Mesothelial cell of epicardium (in vitro differentiated cells): Measurements from ENCODE around the gene FAM89B. TPM values are rescaled to one million over a fixed set of nuclear protein-coding genes. Genes with fewer than 3 reads are reported as not detected.
A peak's percentile ranks its signal among the peaks of the same experiment; 100 is the strongest.

Experiments used
- DNase-seq, 2 experiments: peaks; one replicate each; pipeline ENCODE4 v3.0.0; 2021; ENCODE audit warnings: low spot score in 2 of 2; ENCODE audit not compliant: unreplicated experiment in 2 of 2
- H3K27ac Mint-ChIP-seq: 2 replicates; pipeline ENCODE4 v1.8.0; 2021; ENCODE audit warnings: mixed read lengths
- H3K27me3 Mint-ChIP-seq: 2 replicates; pipeline ENCODE4 v1.8.0; 2021; ENCODE audit warnings: low read depth, mixed read lengths
- H3K36me3 Mint-ChIP-seq: 2 replicates; pipeline ENCODE4 v1.8.0; 2021; ENCODE audit warnings: mixed read lengths
- H3K4me1 Mint-ChIP-seq: 2 replicates; pipeline ENCODE4 v1.8.0; 2021; ENCODE audit warnings: mixed read lengths
- H3K4me3 Mint-ChIP-seq: 2 replicates; pipeline ENCODE4 v1.8.0; 2021; ENCODE audit warnings: mild to moderate bottlenecking, moderate library complexity, mixed read lengths
- H3K9me3 Mint-ChIP-seq: 2 replicates; pipeline ENCODE4 v1.8.0; 2021; ENCODE audit warnings: mixed read lengths
- CTCF ChIP-seq: fragments of 200-600 bp; sonication (generic); IDR thresholded peaks from one replicate; pipeline ENCODE4 v1.5.0; 2021; ENCODE audit warnings: antibody characterized with exemption; ENCODE audit not compliant: unreplicated experiment
- total RNA-seq: library from RNA; stranded (reverse); gene quantifications from 3 replicates; pipeline ENCODE4 v1.2.1, GENCODE V29; 2021

FAM89B gene
- total RNA-seq, 1 donor from 2014 or later, result 57.6 TPM

GRCh38 chr11:65558002-65558929 lies 14.1 kb upstream of the FAM89B start, which contains the start of gene LTBP3:
Gene LTBP3 (minus strand): TSS chr11:65558359. CDS start chr11:65557959, 400 bp downstream.
- Mint-ChIP-seq H3K27ac (peak within 1 kb of the TSS; percentile 93), H3K9me3 (no peaks in the 10 kb centered on the region), H3K27me3 (no peaks in the 10 kb centered on the region), H3K36me3 (no peaks in the 10 kb centered on the region), H3K4me1 (peaks cover 64% of the 10 kb centered on the region), H3K4me3 (peak within 1 kb of the TSS; percentile 82)
- DNase-seq, result peak; percentile 56 to 82
- TF ChIP-seq CTCF, result no peak

- peak overlapping the region; percentile 65 for H3K4me3 Mint-ChIP-seq
- H3K27me3 Mint-ChIP-seq, result no peaks in the 10 kb centered on the region
- DNase-seq, result no peak
- peak overlapping the region; percentile 92 for H3K27ac Mint-ChIP-seq
- H3K9me3 Mint-ChIP-seq, result no peaks in the 10 kb centered on the region
- H3K4me1 Mint-ChIP-seq, result peaks cover 64% of the 10 kb centered on the region
- H3K36me3 Mint-ChIP-seq, result no peaks in the 10 kb centered on the region
- TF ChIP-seq CTCF, result no peak
Measured at GRCh38 chr11:65558930-65559509, 13.3 kb upstream of the FAM89B start.

GRCh38 chr11:65559535-65559934 lies 12.8 kb upstream of the FAM89B start:
- no peak for TF ChIP-seq CTCF
- Mint-ChIP-seq H3K4me3 (peak overlapping the region; percentile 65), H3K27ac (peak overlapping the region; percentile 92), H3K36me3 (no peaks in the 10 kb centered on the region), H3K9me3 (no peaks in the 10 kb centered on the region), H3K27me3 (no peaks in the 10 kb centered on the region), H3K4me1 (peaks cover 61% of the 10 kb centered on the region)
- DNase-seq, result no peak

DNA sequence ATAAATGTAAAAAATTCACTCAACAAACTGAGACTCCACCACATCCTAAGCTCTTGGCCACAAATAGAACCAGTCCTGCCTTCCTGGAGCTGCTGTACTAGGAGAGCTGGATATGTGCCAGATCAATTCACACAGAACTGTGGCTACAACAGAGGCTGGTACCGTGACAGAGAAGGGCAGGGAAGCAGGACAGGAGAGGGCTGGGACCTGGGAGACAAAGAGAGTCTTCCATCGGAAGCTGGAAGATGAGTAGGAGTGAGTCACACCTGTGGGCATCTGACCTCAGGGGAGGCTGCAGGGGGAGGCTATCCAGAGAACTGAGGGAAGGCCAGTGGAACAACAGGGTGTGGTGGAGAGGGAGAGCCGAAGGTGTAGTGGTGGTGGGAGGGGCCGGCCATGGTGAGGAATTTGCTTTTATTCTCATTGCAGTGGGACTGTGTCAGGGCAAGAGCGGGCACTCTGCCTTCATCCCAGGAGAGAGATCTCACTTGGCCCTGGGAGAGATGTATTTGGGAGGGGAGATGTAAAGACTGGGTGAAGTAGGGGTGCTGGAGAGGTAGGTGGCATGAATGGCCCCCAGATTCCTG lies 12.3 kb upstream of the FAM89B start:
- peak overlapping the region; percentile 92 for H3K27ac Mint-ChIP-seq
- DNase-seq, result no peak
- no peaks in the 10 kb centered on the region for H3K27me3 Mint-ChIP-seq
- H3K36me3 Mint-ChIP-seq, result no peaks in the 10 kb centered on the region
- no peak for TF ChIP-seq CTCF
- no peaks in the 10 kb centered on the region for H3K9me3 Mint-ChIP-seq
- H3K4me1 Mint-ChIP-seq, result peaks cover 56% of the 10 kb centered on the region
- H3K4me3 Mint-ChIP-seq, result peak overlapping the region; percentile 14

- Mint-ChIP-seq H3K36me3 (no peaks in the 10 kb centered on the region), H3K27me3 (no peaks in the 10 kb centered on the region), H3K4me1 (peaks cover 48% of the 10 kb centered on the region), H3K27ac (peak overlapping the region; percentile 92), H3K9me3 (no peaks in the 10 kb centered on the region), H3K4me3 (peak overlapping the region; percentile 14)
- DNase-seq, result no peak
- TF ChIP-seq CTCF, result no peak
Measured at GRCh38 chr11:65560555-65561418, 11.6 kb upstream of the FAM89B start.
